Body of pancreas (tissue), 4 donors: ENCODE measurements around the gene MAGIX. TPM values are rescaled to one million over a fixed set of nuclear protein-coding genes. Genes with fewer than 3 reads are reported as not detected.

Experiments used
- ATAC-seq: fragments of 150-250 bp; one replicate; pipeline ENCODE4 v1.9.1; 2016
- DNase-seq, 4 donors: peaks; one replicate each; pipeline ENCODE4 v3.0.0-alpha.2; 2019
- H3K27ac ChIP-seq, 4 donors: fragments of 200-600 bp; sonication (generic); 1 replicate in 3 of 4; 2 replicates in 1 of 4; pipeline versions ENCODE4 v1.5.1 to v1.6.1; 2016 to 2019; ENCODE audit warnings: mild to moderate bottlenecking in 1 of 4, mixed read lengths in 1 of 4, moderate library complexity in 1 of 4
- H3K27me3 ChIP-seq, 2 donors: fragments of 200-600 bp; sonication (generic); one replicate each; pipeline ENCODE4 v1.6.0; 2016; ENCODE audit warnings: mild to moderate bottlenecking in 1 of 2
- H3K36me3 ChIP-seq, 2 donors: fragments of 200-600 bp; sonication (generic); replicated peaks in 1 of 2; 2 replicates each; pipeline ENCODE4 v1.5.1; 2016; ENCODE audit warnings: low read depth in 2 of 2; ENCODE audit not compliant: insufficient read depth in 1 of 2
- H3K4me1 ChIP-seq: fragments of 200-600 bp; sonication (generic); one replicate; pipeline ENCODE4 v1.6.0; 2016
- H3K4me3 ChIP-seq, 2 donors: fragments of 200-600 bp; sonication (generic); 1 replicate in 1 of 2; 2 replicates in 1 of 2; pipeline ENCODE4 v1.5.1; 2016 to 2019
- H3K9me3 ChIP-seq, 3 donors: fragments of 200-600 bp; sonication (generic); 1 replicate in 2 of 3; 2 replicates in 1 of 3; pipeline ENCODE4 v1.5.1; 2016
- POLR2A ChIP-seq, 3 donors: fragments of 450-650 bp; IDR thresholded peaks; one replicate each; pipeline ENCODE4 v1.6.1; 2016; ENCODE audit warnings: antibody characterized with exemption in 3 of 3, mild to moderate bottlenecking in 2 of 3
- WGBS, 2 donors: methylation state at CpG; one replicate each; pipeline ENCODE4 v1.1.5; 2017; 5-methylcytosine and 5-hydroxymethylcytosine counted together
- intact Hi-C: fragments of 100-400 bp; cut with DNase I; formaldehyde crosslinking; loops from one replicate; pipeline ENCODE4 v1.15.1; 2023
- total RNA-seq, 2 donors: library from RNA; depleted of rRNA; stranded (reverse); fragments of >200 nt; gene quantifications; one replicate each; pipeline ENCODE4 v1.1.0, GENCODE V29; 2016
- TF ChIP-seq, protein P1 (sequence below), 7 experiments: fragments of 450-650 bp in 4 of 7; fragments of 200-600 bp in 3 of 7; sonication (generic) in 3 of 7; IDR thresholded peaks; one replicate each; pipeline ENCODE4 v1.5.1; 2016 to 2019; ENCODE audit warnings: antibody characterized with exemption in 7 of 7

Gene MAGIX
- total RNA-seq, 2 donors from 2014 or later, result 13.2 to 40.9 TPM

DNA sequence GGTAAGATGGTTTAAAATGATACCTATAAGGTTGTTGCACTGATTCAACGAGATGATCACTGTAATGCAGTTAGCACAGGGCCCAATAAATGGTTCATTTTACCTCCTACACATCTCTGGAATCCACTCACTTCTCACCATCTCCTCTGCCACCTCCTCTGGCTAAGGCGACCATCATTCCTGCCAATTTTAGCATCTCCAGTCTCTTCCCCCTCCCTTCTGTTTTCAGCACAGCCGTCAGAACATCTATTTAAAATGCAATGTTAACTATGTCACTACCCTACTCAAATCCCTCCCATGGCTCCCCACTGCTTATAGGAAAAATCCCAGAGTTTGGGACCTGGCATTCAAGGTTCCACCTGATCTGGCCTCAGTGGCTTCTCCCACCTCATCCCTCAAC, 41.0 kb downstream of the MAGIX start:
- intact Hi-C loops, result no loop called here
- 61 to 77% methylated on average over 3 of the region's 3 CpGs for WGBS, 2 donors
- Histone ChIP-seq H3K27ac (no peak overlapping the region), H3K4me1 (peaks cover 15% of the 10 kb centered on the region), H3K9me3 (no peaks in the 10 kb centered on the region), H3K27me3 (no peaks in the 10 kb centered on the region), H3K36me3 (no peaks in the 10 kb centered on the region), H3K4me3 (no peak overlapping the region)
- TF ChIP-seq POLR2A (IDR thresholded peaks at IDR 0.05), result no peak
- TF ChIP-seq, protein P1, sequence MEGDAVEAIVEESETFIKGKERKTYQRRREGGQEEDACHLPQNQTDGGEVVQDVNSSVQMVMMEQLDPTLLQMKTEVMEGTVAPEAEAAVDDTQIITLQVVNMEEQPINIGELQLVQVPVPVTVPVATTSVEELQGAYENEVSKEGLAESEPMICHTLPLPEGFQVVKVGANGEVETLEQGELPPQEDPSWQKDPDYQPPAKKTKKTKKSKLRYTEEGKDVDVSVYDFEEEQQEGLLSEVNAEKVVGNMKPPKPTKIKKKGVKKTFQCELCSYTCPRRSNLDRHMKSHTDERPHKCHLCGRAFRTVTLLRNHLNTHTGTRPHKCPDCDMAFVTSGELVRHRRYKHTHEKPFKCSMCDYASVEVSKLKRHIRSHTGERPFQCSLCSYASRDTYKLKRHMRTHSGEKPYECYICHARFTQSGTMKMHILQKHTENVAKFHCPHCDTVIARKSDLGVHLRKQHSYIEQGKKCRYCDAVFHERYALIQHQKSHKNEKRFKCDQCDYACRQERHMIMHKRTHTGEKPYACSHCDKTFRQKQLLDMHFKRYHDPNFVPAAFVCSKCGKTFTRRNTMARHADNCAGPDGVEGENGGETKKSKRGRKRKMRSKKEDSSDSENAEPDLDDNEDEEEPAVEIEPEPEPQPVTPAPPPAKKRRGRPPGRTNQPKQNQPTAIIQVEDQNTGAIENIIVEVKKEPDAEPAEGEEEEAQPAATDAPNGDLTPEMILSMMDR (IDR thresholded peaks at IDR 0.05), result no peak
- DNase-seq (no peak), ATAC-seq (no peak)

DNA sequence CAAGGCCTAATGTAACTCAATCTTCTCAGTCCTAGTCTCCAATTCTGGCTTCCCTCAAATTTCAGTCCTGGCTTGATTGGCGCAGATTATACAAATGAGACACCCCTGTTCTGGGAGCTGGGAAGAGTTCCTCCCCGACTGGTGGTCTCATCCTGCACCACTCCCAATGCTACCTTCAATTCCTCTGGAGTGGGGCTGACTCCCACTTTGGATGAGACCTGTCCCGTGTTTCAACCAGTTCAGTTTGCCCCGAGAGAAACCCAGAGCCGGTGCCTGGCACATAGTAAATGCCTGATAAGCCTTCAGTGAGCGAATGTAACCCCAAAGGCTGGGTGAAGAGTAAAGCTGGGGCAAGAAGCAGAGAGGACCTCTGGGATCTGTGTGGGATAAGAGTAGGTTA, 41.5 kb downstream of the MAGIX start:
- H3K27me3 ChIP-seq, result no peaks in the 10 kb centered on the region
- H3K9me3 ChIP-seq, result no peaks in the 10 kb centered on the region
- no peak for ATAC-seq
- H3K27ac ChIP-seq, result no peak overlapping the region
- H3K4me3 ChIP-seq, result no peak overlapping the region
- no peak for DNase-seq
- TF ChIP-seq POLR2A (IDR thresholded peaks at IDR 0.05), result no peak
- TF ChIP-seq, protein P1 (IDR thresholded peaks at IDR 0.05), result no peak
- peaks cover 15% of the 10 kb centered on the region for H3K4me1 ChIP-seq
- WGBS, 2 donors, result 76 to 94% methylated on average over 2 to 6 of the region's 6 CpGs
- no peaks in the 10 kb centered on the region for H3K36me3 ChIP-seq
- intact Hi-C loops, result no loop called here

DNA sequence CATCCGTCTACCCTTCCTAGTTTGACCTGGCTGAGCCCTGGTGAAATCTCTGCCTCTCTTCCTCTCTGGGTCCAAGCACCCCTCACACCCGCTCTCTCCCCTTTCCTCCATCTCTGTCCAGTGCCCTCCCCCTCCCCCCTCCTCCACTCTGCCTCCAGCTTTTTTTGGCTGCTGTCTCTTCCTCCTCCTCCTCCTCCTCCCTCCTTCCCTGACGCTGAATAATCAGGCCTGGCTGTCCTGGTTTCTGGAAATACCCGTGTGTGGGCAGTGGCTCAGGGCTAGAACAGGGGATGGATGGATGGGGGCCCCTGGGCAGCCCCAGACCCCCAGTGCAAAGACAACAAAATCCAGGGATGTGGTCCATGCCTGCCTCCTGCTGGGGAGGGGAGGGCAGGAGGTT, 42.2 kb downstream of the MAGIX start:
- no peaks in the 10 kb centered on the region for H3K9me3 ChIP-seq
- no peak overlapping the region for H3K27ac ChIP-seq
- peaks cover 15% of the 10 kb centered on the region for H3K4me1 ChIP-seq
- WGBS, 2 donors, result 56 to 78% methylated on average over 4 of the region's 4 CpGs
- DNase-seq (no peak), ATAC-seq (no peak)
- H3K36me3 ChIP-seq, result no peaks in the 10 kb centered on the region
- H3K27me3 ChIP-seq, result no peaks in the 10 kb centered on the region
- TF ChIP-seq, protein P1 (IDR thresholded peaks at IDR 0.05), result no peak
- no peak for TF ChIP-seq POLR2A (IDR thresholded peaks at IDR 0.05)
- no peak overlapping the region for H3K4me3 ChIP-seq
- intact Hi-C loops, result no loop called here

DNA sequence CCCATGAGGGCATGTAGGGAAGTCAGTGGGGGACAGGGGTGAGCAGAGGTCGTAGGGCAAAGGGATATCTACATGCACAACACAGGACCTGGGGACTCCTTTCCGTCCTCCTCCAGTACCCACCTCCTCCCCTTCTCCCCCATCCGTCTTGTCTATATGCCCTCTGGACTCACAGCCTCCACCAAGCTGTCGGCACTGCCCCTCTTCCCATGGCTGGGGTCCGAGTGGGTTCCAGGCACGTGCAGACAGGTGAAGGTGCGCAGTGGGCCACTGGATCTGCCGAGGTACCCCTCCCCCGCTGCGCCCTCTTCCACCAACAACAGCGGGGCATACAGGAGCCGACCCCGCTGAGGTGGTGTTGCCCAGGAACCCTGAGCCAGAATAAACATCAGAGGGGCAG, 42.9 kb downstream of the MAGIX start:
- WGBS, 2 donors, result 71 to 76% methylated on average over 3 to 7 of the region's 13 CpGs
- no peaks in the 10 kb centered on the region for H3K27me3 ChIP-seq
- peaks cover 13% of the 10 kb centered on the region for H3K4me1 ChIP-seq
- intact Hi-C loops, result no loop called here
- no peak for DNase-seq
- H3K9me3 ChIP-seq, result no peaks in the 10 kb centered on the region
- H3K27ac ChIP-seq, result no peak overlapping the region
- ATAC-seq, result no peak
- TF ChIP-seq, protein P1 (IDR thresholded peaks at IDR 0.05), result no peak
- no peak for TF ChIP-seq POLR2A (IDR thresholded peaks at IDR 0.05)
- no peak overlapping the region for H3K4me3 ChIP-seq
- no peaks in the 10 kb centered on the region for H3K36me3 ChIP-seq

DNA sequence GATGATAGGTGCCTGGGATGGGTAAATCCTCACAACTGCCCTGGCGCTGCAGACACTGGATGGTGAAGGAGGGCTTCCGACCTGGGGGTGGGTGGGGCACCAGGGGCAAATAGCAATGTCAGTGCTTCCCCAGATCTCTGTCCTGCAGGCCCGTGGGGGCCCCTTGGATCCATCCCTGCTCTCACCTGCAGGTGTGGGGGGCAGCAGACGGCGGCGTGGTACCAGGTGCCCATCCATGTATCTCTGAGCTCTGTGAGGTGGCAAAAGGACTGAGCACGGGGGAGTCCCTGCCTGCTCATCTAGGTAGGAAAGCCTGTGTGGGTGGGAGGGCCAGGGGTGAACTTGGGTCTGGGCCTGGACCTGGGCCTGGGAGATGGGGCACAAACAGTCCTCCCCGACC, 44.0 kb downstream of the MAGIX start:
- no peak for DNase-seq
- H3K4me3 ChIP-seq, result no peak overlapping the region
- WGBS, 2 donors, result 91 to 100% methylated on average over 1 to 6 of the region's 8 CpGs
- no peak overlapping the region for H3K27ac ChIP-seq
- no peak for ATAC-seq
- peaks cover 2% of the 10 kb centered on the region for H3K4me1 ChIP-seq
- intact Hi-C loops, result no loop called here
- no peaks in the 10 kb centered on the region for H3K9me3 ChIP-seq
- TF ChIP-seq, protein P1 (IDR thresholded peaks at IDR 0.05), result no peak
- no peak for TF ChIP-seq POLR2A (IDR thresholded peaks at IDR 0.05)
- no peaks in the 10 kb centered on the region for H3K36me3 ChIP-seq
- no peaks in the 10 kb centered on the region for H3K27me3 ChIP-seq
